K562 (cell line): ENCODE results near the gene DENND1A. TPM values are rescaled to one million over a fixed set of nuclear protein-coding genes. Genes with fewer than 3 reads are reported as not detected.
A peak's percentile ranks its signal among the peaks of the same experiment; 100 is the strongest.

Source experiments
- ATAC-seq: fragments of 200-7000 bp; cut with Tn5 transposase; 3 replicates; pipeline ENCODE4 v1.9.1; 2020; ENCODE audit warnings: moderate library complexity
- BruUV-seq: library from RNA; stranded (reverse); fragments of 400-500 nt; replicated peaks from 2 replicates; lab custom pipeline; 2021; lab: Mats Ljungman, UMichigan
- CTCF ChIA-PET: fragments of 300-600 bp; formaldehyde crosslinking; extraction: SDS; loops from one replicate; lab custom pipeline; 2021; ENCODE audit warnings: low intra/inter-chr PET ratio; lab: Yijun Ruan, JAX
- POLR2A ChIA-PET: fragments of 300-600, 350-650 bp; sonication (Branson Sonifier 250); formaldehyde crosslinking; extraction: SDS; loops from one replicate; lab custom pipeline; 2021; ENCODE audit warnings: antibody characterized with exemption, inconsistent platforms; lab: Yijun Ruan, JAX
- DNase-seq, 4 experiments: peaks; one replicate each; pipeline versions ENCODE4 v3.0.0 to v3.0.0-alpha.2; 2011 to 2018; ENCODE audit warnings: low spot score in 3 of 4, mixed read lengths in 3 of 4; ENCODE audit errors: extremely low read depth in 1 of 4
- FAIRE-seq: peaks from 2 replicates; lab custom pipeline; 2011; peaks lifted over from hg19 to GRCh38; lab: Jason Lieb, UNC
- H2AFZ ChIP-seq: 2 replicates; pipeline ENCODE4 v1.6.0; 2011; ENCODE audit warnings: low read depth, low read length, control low read depth, inconsistent platforms
- H3K27ac ChIP-seq: fragments of 200-600 bp; 3 replicates; pipeline ENCODE4 v1.8.0; 2011; ENCODE audit warnings: low read depth, mild to moderate bottlenecking, control low read depth, inconsistent platforms, low read length, moderate library complexity, mixed read lengths; ENCODE audit errors: extremely low read depth
- H3K27me3 ChIP-seq, 2 experiments: fragments of 300-600 bp in 1 of 2; 2 replicates in 1 of 2; 3 replicates in 1 of 2; pipeline versions ENCODE4 v1.6.0 to v1.8.0; 2011; ENCODE audit warnings: inconsistent platforms in 2 of 2, low read length in 2 of 2, mild to moderate bottlenecking in 1 of 2, mixed read lengths in 1 of 2, moderate library complexity in 1 of 2; ENCODE audit not compliant: control insufficient read depth in 2 of 2, insufficient read depth in 2 of 2
- H3K36me3 ChIP-seq: fragments of 300-600 bp; 3 replicates; pipeline ENCODE4 v1.8.0; 2011; ENCODE audit warnings: mild to moderate bottlenecking, low read length, inconsistent platforms; ENCODE audit not compliant: control insufficient read depth, insufficient read depth
- H3K4me1 ChIP-seq, 2 experiments: fragments of 200-600 bp in 1 of 2; replicated peaks in 1 of 2; 2 replicates in 1 of 2; 3 replicates in 1 of 2; pipeline versions ENCODE4 v1.5.1 to v1.8.0; 2011; ENCODE audit warnings: inconsistent platforms in 2 of 2, low read length in 2 of 2, mild to moderate bottlenecking in 1 of 2, mixed read lengths in 1 of 2, moderate library complexity in 1 of 2; ENCODE audit not compliant: control insufficient read depth in 2 of 2, insufficient read depth in 2 of 2
- H3K4me2 ChIP-seq: 2 replicates; pipeline ENCODE4 v1.6.1; 2011; ENCODE audit warnings: low read length, control low read depth, inconsistent platforms, mixed read lengths; ENCODE audit not compliant: insufficient read depth
- H3K4me3 ChIP-seq: fragments of 200-600 bp; sonication (generic), shearing (Covaris generic); 2 replicates; pipeline ENCODE4 v1.5.1; 2016; ENCODE audit warnings: control low read depth, inconsistent platforms
- H3K79me2 ChIP-seq: fragments of 200-600 bp; 3 replicates; pipeline ENCODE4 v1.8.0; 2011; ENCODE audit warnings: low read length, inconsistent platforms; ENCODE audit not compliant: control insufficient read depth, insufficient read depth
- H3K9ac ChIP-seq, 2 experiments: 2 replicates each; pipeline versions ENCODE4 v1.6.0 to v1.6.1; 2011; ENCODE audit warnings: low read depth in 2 of 2, low read length in 2 of 2, control low read depth in 1 of 2, inconsistent platforms in 1 of 2, mild to moderate bottlenecking in 1 of 2, mixed read lengths in 1 of 2; ENCODE audit not compliant: insufficient read depth in 1 of 2
- H3K9me1 ChIP-seq: one replicate; pipeline ENCODE4 v1.6.0; 2011; ENCODE audit warnings: inconsistent platforms, mild to moderate bottlenecking, low read length, moderate library complexity; ENCODE audit not compliant: control insufficient read depth, insufficient read depth
- H3K9me3 ChIP-seq: replicated peaks from 2 replicates; pipeline ENCODE4 v1.5.1; 2011; ENCODE audit warnings: low read depth, low read length, inconsistent platforms; ENCODE audit not compliant: control insufficient read depth, insufficient read depth
- H4K20me1 ChIP-seq: replicated peaks from 2 replicates; pipeline ENCODE4 v1.6.1; 2011; ENCODE audit warnings: low read length, inconsistent platforms, mixed read lengths; ENCODE audit not compliant: control insufficient read depth, insufficient read depth
- BRD4 ChIP-seq: fragments of 200-600 bp; sonication (generic); IDR thresholded peaks from 2 replicates; pipeline ENCODE4 v1.6.1; 2017; ENCODE audit warnings: inconsistent platforms
- EWSR1 ChIP-seq: fragments of 450-650 bp; IDR thresholded peaks from 2 replicates; pipeline ENCODE4 v1.6.1; 2018; ENCODE audit warnings: borderline replicate concordance, mild to moderate bottlenecking, low read depth, moderate library complexity; ENCODE audit not compliant: partially characterized antibody
- GTF2F1 ChIP-seq: IDR thresholded peaks from 2 replicates; pipeline ENCODE4 v1.6.1; 2011; ENCODE audit warnings: low read depth, low read length, improper control_type of control experiment
- KAT8 ChIP-seq: fragments of 450-650 bp; IDR thresholded peaks from 2 replicates; pipeline ENCODE4 v1.6.1; 2016; ENCODE audit warnings: low read depth, mild to moderate bottlenecking
- KDM5B ChIP-seq: fragments of 200-600 bp; sonication (generic); IDR thresholded peaks from 2 replicates; pipeline ENCODE4 v1.6.1; 2012; ENCODE audit warnings: low read depth, mild to moderate bottlenecking, moderate library complexity, low read length, control low read depth, inconsistent platforms; ENCODE audit not compliant: insufficient replicate concordance
- MEF2A ChIP-seq: IDR thresholded peaks from 2 replicates; pipeline ENCODE4 v1.6.1; 2011; ENCODE audit warnings: low read depth, mild to moderate bottlenecking, low read length, moderate library complexity; ENCODE audit not compliant: control insufficient read depth
- NFIX ChIP-seq: fragments of 250-450 bp; sonication (Bioruptor Pico); IDR thresholded peaks from 2 replicates; pipeline ENCODE4 v1.4.0; 2020; ENCODE audit warnings: low read depth, mild to moderate bottlenecking, moderate library complexity
- PCBP1 ChIP-seq: fragments of 200-400 bp; formaldehyde crosslinking; IDR thresholded peaks from 2 replicates; pipeline ENCODE4 v1.6.1; 2018; ENCODE audit warnings: mild to moderate bottlenecking, low read depth, low read length; ENCODE audit not compliant: poor library complexity, severe bottlenecking
- POLR2AphosphoS2 ChIP-seq: IDR thresholded peaks from 2 replicates; pipeline ENCODE4 v1.6.1; 2012; ENCODE audit warnings: low read length, improper control_type of control experiment
- SMARCA4 ChIP-seq: fragments of 450-650 bp; IDR thresholded peaks from 2 replicates; pipeline ENCODE4 v1.6.1; 2016
- SNRNP70 ChIP-seq: fragments of 200-400 bp; formaldehyde crosslinking; optimal IDR thresholded peaks from 2 replicates; pipeline ENCODE3; 2017; ENCODE audit warnings: low read depth, low read length
- U2AF1 ChIP-seq: fragments of 200-400 bp; formaldehyde crosslinking; optimal IDR thresholded peaks from 2 replicates; pipeline ENCODE3; 2017; ENCODE audit warnings: mild to moderate bottlenecking, low read depth, low read length, moderate library complexity
- ZNF408 ChIP-seq: fragments of 250-450 bp; sonication (Bioruptor Pico); IDR thresholded peaks from 2 replicates; pipeline ENCODE4 v1.4.0; 2020; ENCODE audit warnings: low read depth, mild to moderate bottlenecking, moderate library complexity
- WGBS: fragments of 100-300 bp; shearing (Covaris generic); methylation state at CpG from one replicate; pipeline ENCODE4 v1.1.6; 2016; ENCODE audit warnings: low coverage, mixed read lengths; ENCODE audit not compliant: insufficient coverage; ENCODE audit errors: missing lambda C conversion rate; 5-methylcytosine and 5-hydroxymethylcytosine counted together
- in situ Hi-C: fragments of 300-500 bp; cut with MboI; formaldehyde crosslinking; loops from 4 replicates; pipeline ENCODE4 v1.15.0; 2018; ENCODE audit warnings: inconsistent platforms, mixed read lengths
- intact Hi-C: fragments of 100-400 bp; cut with micrococcal nuclease; formaldehyde crosslinking; loops from 2 replicates; pipeline ENCODE4 v1.14.2; 2022
- polyA plus RNA-seq, 8 experiments: library from polyadenylated mRNA; depleted of rRNA in 4 of 8; stranded (reverse) in 5 of 8; unstranded in 3 of 8; fragments of >200 nt; fragmentation: Nextera tagmentation in 2 of 8; fragmentation: Illumina TruSeq in 1 of 8; extraction: Ambion mirVana in 2 of 8; extraction: Trizol in 1 of 8; gene quantifications; 2 replicates each; pipeline versions ENCODE4 v1.2.1 to v1.2.3, GENCODE V29; 2011 to 2014; ENCODE audit warnings: inconsistent platforms in 1 of 8, missing spikeins in 1 of 8
- total RNA-seq, 7 experiments: library from RNA; depleted of rRNA in 6 of 7; stranded (reverse); fragments of >200 nt in 6 of 7; fragmentation: Illumina TruSeq in 2 of 7; extraction: Trizol in 2 of 7; gene quantifications; 2 replicates each; pipeline versions ENCODE4 v1.2.1 to v1.2.3, GENCODE V29; 2011 to 2021; ENCODE audit warnings: low replicate concordance in 1 of 7
- TF ChIP-seq, protein P1 (sequence below): fragments of 450-650 bp; IDR thresholded peaks from one replicate; pipeline ENCODE4 v1.6.1; 2018; ENCODE audit warnings: mild to moderate bottlenecking, moderate library complexity; ENCODE audit not compliant: partially characterized antibody

The DENND1A gene
- total and polyA plus RNA-seq, 9 of the 15 experiments (the other 6 are each of a cell fraction or from before 2014, with no cell fraction given), result 7.6 to 29.5 (median 15.7) TPM

DNA sequence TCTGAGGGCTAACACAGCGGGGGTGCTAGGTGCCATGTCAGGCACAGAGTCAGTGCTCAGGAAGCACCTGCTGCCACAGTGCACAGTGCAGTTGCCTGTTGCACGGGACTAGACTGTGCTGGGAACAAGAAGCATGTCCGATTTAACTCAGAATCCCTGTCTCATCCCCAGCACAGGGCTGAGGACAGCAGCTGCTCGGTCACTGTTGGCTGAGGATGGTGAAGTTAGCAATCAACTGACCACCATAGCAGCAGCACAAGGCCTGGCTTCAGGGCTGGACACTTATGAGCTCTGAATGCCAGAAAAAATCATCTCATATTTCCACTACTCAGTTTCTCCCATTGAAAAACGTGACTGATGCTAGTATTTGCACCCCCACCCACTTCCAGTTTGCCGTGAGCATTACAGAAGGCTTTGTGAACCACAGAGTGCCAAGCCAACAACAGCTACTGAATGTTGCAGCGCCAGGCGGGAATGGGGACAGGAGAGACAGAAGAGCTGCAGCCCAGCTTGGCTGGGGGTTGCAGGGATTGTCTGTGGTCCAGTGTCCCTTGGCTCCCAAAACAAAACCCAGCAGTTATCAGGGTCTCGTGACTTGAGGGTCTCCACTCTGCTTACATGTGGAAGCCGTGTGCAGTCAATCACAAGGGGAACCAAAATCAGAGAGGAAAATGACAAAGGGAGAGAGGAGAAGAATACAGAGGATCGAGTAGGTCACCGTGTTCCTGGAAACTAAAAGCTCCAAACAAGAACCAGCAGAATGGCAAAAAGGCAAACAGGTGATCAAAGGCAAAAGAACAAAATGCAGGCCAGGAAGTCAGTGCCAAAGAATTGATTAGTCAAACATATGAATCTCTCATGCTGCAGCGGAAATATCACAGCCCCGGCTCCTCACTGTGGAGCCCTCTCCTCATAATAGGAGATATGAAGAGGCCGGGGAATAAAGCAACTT, 418.3 kb downstream of the DENND1A start:
- FAIRE-seq, result no peak
- 39% methylated on average over 15 of the region's 15 CpGs for WGBS

More for the DNA sequence above, 418.3 kb downstream of the DENND1A start:
- intact Hi-C loops, result no loop called here
- H3K79me2 ChIP-seq, result no peaks in the 10 kb centered on the region
- in situ Hi-C loops, result no loop called here
- 0 out of 4 replicates have a peak overlapping the region, but pooled peaks of 1 of the 2 experiments have one; percentile 15 for H3K9ac ChIP-seq
- no peaks in the 10 kb centered on the region for H3K4me1 ChIP-seq
- no peaks in the 10 kb centered on the region for H3K27me3 ChIP-seq
- no peak for ATAC-seq
- DNase-seq, result no peak
- POLR2A ChIA-PET, result interaction anchor here (1.2 kb wide), 1 partner anchor 12 kb away, joined by 3 read pairs; no protein-coding TSS in a partner anchor
- H3K27ac ChIP-seq, result no peak overlapping the region
- CTCF ChIA-PET, result no interaction called here
- no peaks in the 10 kb centered on the region for H3K9me3 ChIP-seq
- no peak overlapping the region for H3K4me3 ChIP-seq
- H2AFZ ChIP-seq, result no peak overlapping the region
- H3K36me3 ChIP-seq, result no peaks in the 10 kb centered on the region
- H4K20me1 ChIP-seq, result peaks cover 3% of the 10 kb centered on the region; the same call in 1 of the 2 replicates
- no peak for TF ChIP-seq SNRNP70
- TF ChIP-seq, protein P1, sequence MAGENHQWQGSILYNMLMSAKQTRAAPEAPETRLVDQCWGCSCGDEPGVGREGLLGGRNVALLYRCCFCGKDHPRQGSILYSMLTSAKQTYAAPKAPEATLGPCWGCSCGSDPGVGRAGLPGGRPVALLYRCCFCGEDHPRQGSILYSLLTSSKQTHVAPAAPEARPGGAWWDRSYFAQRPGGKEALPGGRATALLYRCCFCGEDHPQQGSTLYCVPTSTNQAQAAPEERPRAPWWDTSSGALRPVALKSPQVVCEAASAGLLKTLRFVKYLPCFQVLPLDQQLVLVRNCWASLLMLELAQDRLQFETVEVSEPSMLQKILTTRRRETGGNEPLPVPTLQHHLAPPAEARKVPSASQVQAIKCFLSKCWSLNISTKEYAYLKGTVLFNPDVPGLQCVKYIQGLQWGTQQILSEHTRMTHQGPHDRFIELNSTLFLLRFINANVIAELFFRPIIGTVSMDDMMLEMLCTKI, result no peak
- no peak for TF ChIP-seq GTF2F1
- TF ChIP-seq PCBP1, result no peak
- TF ChIP-seq POLR2AphosphoS2, result no peak
- TF ChIP-seq SMARCA4, result no peak
- no peak for TF ChIP-seq KAT8
- TF ChIP-seq NFIX (CRISPR knock-in tag), result no peak
- TF ChIP-seq EWSR1, result no peak
- no peak for TF ChIP-seq U2AF1
- TF ChIP-seq KDM5B, result no peak
- no peak for TF ChIP-seq BRD4
- no peak for TF ChIP-seq ZNF408
- TF ChIP-seq MEF2A, result no peak
- no peaks in the 10 kb centered on the region for H3K9me1 ChIP-seq
- no peak overlapping the region for H3K4me2 ChIP-seq
- no TSS peak for BruUV-seq
